WTC11 (cell line): Measurements from ENCODE around the gene MEIOSIN.

Experiments used
- CTCF ChIP-seq: fragments of 200-600 bp; IDR thresholded peaks from 2 replicates; pipeline ENCODE4 v1.8.0; 2022; ENCODE audit warnings: antibody characterized with exemption
- FOXP1 ChIP-seq: sonication (generic); formaldehyde crosslinking; IDR thresholded peaks from 2 replicates; pipeline ENCODE4 v1.8.0; 2022; ENCODE audit warnings: missing genetic modification reagents, mild to moderate bottlenecking, moderate library complexity, borderline replicate concordance
- JUN ChIP-seq: sonication (generic); formaldehyde crosslinking; IDR thresholded peaks from 2 replicates; pipeline ENCODE4 v1.8.0; 2023; ENCODE audit warnings: mild to moderate bottlenecking, missing genetic modification reagents
- OVOL2 ChIP-seq: fragments of 250-450 bp; sonication (Bioruptor Pico); IDR thresholded peaks from 2 replicates; pipeline ENCODE4 v1.9.0; 2021; ENCODE audit warnings: mild to moderate bottlenecking, borderline replicate concordance
- RELA ChIP-seq: sonication (generic); formaldehyde crosslinking; IDR thresholded peaks from 2 replicates; pipeline ENCODE4 v1.8.1; 2022; ENCODE audit warnings: missing genetic modification reagents, mild to moderate bottlenecking, borderline replicate concordance
- TCF7 ChIP-seq: sonication (generic); formaldehyde crosslinking; IDR thresholded peaks from 2 replicates; pipeline ENCODE4 v1.8.0; 2022; ENCODE audit warnings: mild to moderate bottlenecking, low read depth, missing genetic modification reagents, moderate library complexity
- TP53 ChIP-seq: sonication (generic); formaldehyde crosslinking; IDR thresholded peaks from 2 replicates; pipeline ENCODE4 v1.8.1; 2023; ENCODE audit warnings: mild to moderate bottlenecking, missing genetic modification reagents
- USF2 ChIP-seq: sonication (generic); formaldehyde crosslinking; IDR thresholded peaks from 2 replicates; pipeline ENCODE4 v1.8.1; 2023; ENCODE audit warnings: mild to moderate bottlenecking, missing genetic modification reagents, moderate library complexity

- TF ChIP-seq FOXP1, result peak; percentile 67; the same call in 1 of the 2 replicates
- no peak for TF ChIP-seq RELA
- 0 out of 2 replicates have a peak, but pooled peaks have one; percentile 29 for TF ChIP-seq USF2 (CRISPR knock-in tag)
- no peak for TF ChIP-seq CTCF
- no peak for TF ChIP-seq OVOL2
- TF ChIP-seq JUN, result no peak; the same call in 1 of the 2 replicates
- peak; percentile 70 for TF ChIP-seq TP53 (CRISPR knock-in tag)
- no peak for TF ChIP-seq TCF7
Measured at GRCh38 chr19:45768984-45769782, 35.9 kb downstream of the MEIOSIN start, which contains the start of gene SIX5.
